T-helper 2 cell treated with Interferon-gamma antibody and Interleukin-4, amounts not matched to agents 5 μg/mL and 100 μg/mL, for 36 hours (primary cell): ENCODE measurements around the gene GGNBP2.

Experiments used
- DNase-seq: peaks from one replicate; pipeline ENCODE4 v3.0.0; 2021; ENCODE audit warnings: low spot score
- H3K27ac Mint-ChIP-seq: one replicate; pipeline ENCODE4 v1.8.0; 2021; ENCODE audit warnings: mild to moderate bottlenecking, mixed read lengths
- H3K27me3 Mint-ChIP-seq: one replicate; pipeline ENCODE4 v1.8.0; 2021; ENCODE audit warnings: low read depth, mixed read lengths
- H3K36me3 Mint-ChIP-seq: one replicate; pipeline ENCODE4 v1.8.0; 2021; ENCODE audit warnings: low read depth, mixed read lengths
- H3K4me1 Mint-ChIP-seq: one replicate; pipeline ENCODE4 v1.8.0; 2021; ENCODE audit warnings: low read depth, mixed read lengths
- H3K4me3 Mint-ChIP-seq: one replicate; pipeline ENCODE4 v1.8.0; 2022; ENCODE audit warnings: mild to moderate bottlenecking, moderate library complexity, mixed read lengths
- H3K9me3 Mint-ChIP-seq: one replicate; pipeline ENCODE4 v1.8.0; 2021; ENCODE audit warnings: mixed read lengths

The GGNBP2 gene

GRCh38 chr17:36544307-36545076, at the start of gene GGNBP2:
GGNBP2 (plus strand) TSS chr17:36544919; CDS start chr17:36545725, 806 bp downstream.
- Mint-ChIP-seq H3K4me3 (peak within 1 kb of the TSS; percentile 97), H3K36me3 (peaks cover 37% of the 10 kb centered on the region), H3K4me1 (peaks cover 28% of the 10 kb centered on the region), H3K9me3 (no peaks in the 10 kb centered on the region), H3K27ac (peak within 1 kb of the TSS; percentile 98), H3K27me3 (no peaks in the 10 kb centered on the region)
- peak; percentile 90 for DNase-seq

GRCh38 chr17:36495076-36495578, 49.6 kb upstream of the GGNBP2 start:
- no peak overlapping the region for H3K27ac Mint-ChIP-seq
- peaks cover 1% of the 10 kb centered on the region for H3K4me1 Mint-ChIP-seq

GRCh38 chr17:36496018-36496789, 48.5 kb upstream of the GGNBP2 start:
- H3K36me3 Mint-ChIP-seq = peaks cover 35% of the 10 kb centered on the region
- no peak overlapping the region for H3K27ac Mint-ChIP-seq
- H3K4me1 Mint-ChIP-seq = no peaks in the 10 kb centered on the region
- H3K27me3 Mint-ChIP-seq = no peaks in the 10 kb centered on the region
- no peaks in the 10 kb centered on the region for H3K9me3 Mint-ChIP-seq
- H3K4me3 Mint-ChIP-seq = no peak overlapping the region
- DNase-seq = no peak

More at GRCh38 chr17:36495076-36495578, 49.6 kb upstream of the GGNBP2 start:
- DNase-seq = no peak
- H3K36me3 Mint-ChIP-seq = peaks cover 41% of the 10 kb centered on the region
- H3K9me3 Mint-ChIP-seq = no peaks in the 10 kb centered on the region
- H3K27me3 Mint-ChIP-seq = no peaks in the 10 kb centered on the region
- no peak overlapping the region for H3K4me3 Mint-ChIP-seq

GRCh38 chr17:36498155-36498554, 46.6 kb upstream of the GGNBP2 start:
- Mint-ChIP-seq H3K27ac (no peak overlapping the region), H3K9me3 (no peaks in the 10 kb centered on the region), H3K4me3 (no peak overlapping the region), H3K4me1 (no peaks in the 10 kb centered on the region), H3K27me3 (no peaks in the 10 kb centered on the region), H3K36me3 (peaks cover 35% of the 10 kb centered on the region)
- no peak for DNase-seq

- DNase-seq = no peak
- no peaks in the 10 kb centered on the region for H3K27me3 Mint-ChIP-seq
- no peaks in the 10 kb centered on the region for H3K4me1 Mint-ChIP-seq
- H3K9me3 Mint-ChIP-seq = no peaks in the 10 kb centered on the region
- no peak overlapping the region for H3K4me3 Mint-ChIP-seq
- no peak overlapping the region for H3K27ac Mint-ChIP-seq
- H3K36me3 Mint-ChIP-seq = peaks cover 38% of the 10 kb centered on the region
Observed at GRCh38 chr17:36498560-36499300, 46.0 kb upstream of the GGNBP2 start.

GRCh38 chr17:36500745-36501225, 43.9 kb upstream of the GGNBP2 start:
- H3K36me3 Mint-ChIP-seq = peaks cover 35% of the 10 kb centered on the region

GRCh38 chr17:36501351-36501750, 43.4 kb upstream of the GGNBP2 start:
- Mint-ChIP-seq H3K9me3 (no peaks in the 10 kb centered on the region), H3K4me1 (no peaks in the 10 kb centered on the region), H3K27ac (no peak overlapping the region), H3K27me3 (no peaks in the 10 kb centered on the region), H3K4me3 (no peak overlapping the region), H3K36me3 (peaks cover 35% of the 10 kb centered on the region)
- DNase-seq = no peak

More at GRCh38 chr17:36500745-36501225, 43.9 kb upstream of the GGNBP2 start:
- Mint-ChIP-seq H3K4me3 (no peak overlapping the region), H3K9me3 (no peaks in the 10 kb centered on the region), H3K27me3 (no peaks in the 10 kb centered on the region), H3K4me1 (no peaks in the 10 kb centered on the region), H3K27ac (no peak overlapping the region)
- DNase-seq = no peak

- Mint-ChIP-seq H3K36me3 (peaks cover 41% of the 10 kb centered on the region), H3K27me3 (no peaks in the 10 kb centered on the region), H3K4me1 (no peaks in the 10 kb centered on the region), H3K4me3 (no peak overlapping the region), H3K9me3 (no peaks in the 10 kb centered on the region), H3K27ac (no peak overlapping the region)
- no peak for DNase-seq
Observed at GRCh38 chr17:36501963-36502362, 42.8 kb upstream of the GGNBP2 start.

- H3K4me3 Mint-ChIP-seq = no peak overlapping the region
- no peaks in the 10 kb centered on the region for H3K9me3 Mint-ChIP-seq
- no peak for DNase-seq
- no peak overlapping the region for H3K27ac Mint-ChIP-seq
- peaks cover 39% of the 10 kb centered on the region for H3K36me3 Mint-ChIP-seq
- H3K4me1 Mint-ChIP-seq = no peaks in the 10 kb centered on the region
- no peaks in the 10 kb centered on the region for H3K27me3 Mint-ChIP-seq
Observed at GRCh38 chr17:36503456-36504155, 41.1 kb upstream of the GGNBP2 start.

GRCh38 chr17:36504156-36504545, 40.6 kb upstream of the GGNBP2 start:
- DNase-seq = no peak
- peaks cover 40% of the 10 kb centered on the region for H3K36me3 Mint-ChIP-seq
- H3K27ac Mint-ChIP-seq = no peak overlapping the region
- no peaks in the 10 kb centered on the region for H3K4me1 Mint-ChIP-seq
- H3K4me3 Mint-ChIP-seq = no peak overlapping the region
- no peaks in the 10 kb centered on the region for H3K27me3 Mint-ChIP-seq
- H3K9me3 Mint-ChIP-seq = no peaks in the 10 kb centered on the region

GRCh38 chr17:36505171-36505570, 39.5 kb upstream of the GGNBP2 start:
- Mint-ChIP-seq H3K27me3 (no peaks in the 10 kb centered on the region), H3K4me3 (no peak overlapping the region)
- no peak for DNase-seq

GRCh38 chr17:36506249-36506826, 38.4 kb upstream of the GGNBP2 start:
- DNase-seq = no peak
- H3K4me1 Mint-ChIP-seq = no peaks in the 10 kb centered on the region
- H3K27ac Mint-ChIP-seq = no peak overlapping the region
- no peak overlapping the region for H3K4me3 Mint-ChIP-seq
- H3K27me3 Mint-ChIP-seq = no peaks in the 10 kb centered on the region
- H3K36me3 Mint-ChIP-seq = peaks cover 51% of the 10 kb centered on the region
- H3K9me3 Mint-ChIP-seq = no peaks in the 10 kb centered on the region

More at GRCh38 chr17:36505171-36505570, 39.5 kb upstream of the GGNBP2 start:
- H3K4me1 Mint-ChIP-seq = no peaks in the 10 kb centered on the region
- H3K27ac Mint-ChIP-seq = no peak overlapping the region
- H3K9me3 Mint-ChIP-seq = no peaks in the 10 kb centered on the region
- peaks cover 46% of the 10 kb centered on the region for H3K36me3 Mint-ChIP-seq

GRCh38 chr17:36506831-36507230, 37.9 kb upstream of the GGNBP2 start:
- no peaks in the 10 kb centered on the region for H3K9me3 Mint-ChIP-seq
- no peak overlapping the region for H3K27ac Mint-ChIP-seq
- H3K4me1 Mint-ChIP-seq = no peaks in the 10 kb centered on the region
- H3K27me3 Mint-ChIP-seq = no peaks in the 10 kb centered on the region
- DNase-seq = no peak
- peaks cover 49% of the 10 kb centered on the region for H3K36me3 Mint-ChIP-seq
- no peak overlapping the region for H3K4me3 Mint-ChIP-seq
